ENCODE results near the gene TMEM233.
A peak's percentile ranks its signal among the peaks of the same experiment; 100 is the strongest.
"Not testable (repeated sequence)": the region's sequence is repeated elsewhere in the genome, so short reads cannot be mapped to it uniquely, and the experiment has no call there.

TMEM233 gene

DNA sequence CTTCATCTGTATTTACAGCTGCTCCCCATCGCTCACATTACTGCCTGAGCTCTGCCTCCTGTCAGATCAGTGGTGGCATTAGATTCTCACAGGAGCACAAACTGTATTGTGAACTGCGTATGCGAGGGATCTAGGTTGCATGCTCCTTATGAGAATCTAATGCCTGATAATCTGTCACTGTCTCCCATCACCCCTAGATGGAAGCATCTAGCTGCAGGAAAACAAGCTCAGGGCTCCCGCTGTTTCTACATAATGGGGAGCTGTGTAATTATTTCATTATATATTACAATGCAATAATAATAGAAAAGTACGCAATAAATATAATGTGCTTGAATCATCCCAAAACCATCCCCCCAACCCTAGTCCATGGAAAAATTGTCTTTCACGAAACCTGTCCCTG, 64.6 kb downstream of the TMEM233 start:
- DNase-seq (ENCODE audit: low spot score), result not testable (repeated sequence)

DNA sequence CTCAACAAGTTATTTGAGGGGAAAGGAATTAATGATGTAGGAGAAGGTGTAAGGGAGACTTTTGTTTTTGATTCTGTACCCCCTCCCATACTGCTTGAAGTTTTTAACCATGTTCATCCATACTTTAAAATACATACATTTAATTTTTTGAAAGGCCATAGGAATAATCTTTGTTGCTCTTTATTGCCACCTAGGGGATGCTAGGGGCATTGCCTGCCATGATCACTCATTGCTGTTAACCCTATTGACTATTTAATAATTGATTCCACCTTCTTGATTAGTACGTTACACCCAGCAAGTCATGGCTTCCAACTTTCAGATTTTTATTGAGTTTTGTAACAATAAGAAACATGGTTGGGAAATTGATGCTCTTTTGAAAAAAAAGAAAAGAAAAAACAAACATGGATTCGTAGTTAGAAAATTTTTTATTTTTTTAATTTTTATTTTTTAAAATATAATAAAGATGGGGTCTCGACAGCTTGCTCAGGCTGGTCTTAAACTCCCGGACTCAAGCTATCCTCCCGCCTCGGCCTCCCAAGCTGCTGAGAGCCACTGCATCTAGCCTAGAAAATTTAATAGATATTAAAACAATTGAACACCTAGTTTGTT, 65.8 kb downstream of the TMEM233 start:
- peak; percentile 46 for DNase-seq (ENCODE audit: low spot score)

DNA sequence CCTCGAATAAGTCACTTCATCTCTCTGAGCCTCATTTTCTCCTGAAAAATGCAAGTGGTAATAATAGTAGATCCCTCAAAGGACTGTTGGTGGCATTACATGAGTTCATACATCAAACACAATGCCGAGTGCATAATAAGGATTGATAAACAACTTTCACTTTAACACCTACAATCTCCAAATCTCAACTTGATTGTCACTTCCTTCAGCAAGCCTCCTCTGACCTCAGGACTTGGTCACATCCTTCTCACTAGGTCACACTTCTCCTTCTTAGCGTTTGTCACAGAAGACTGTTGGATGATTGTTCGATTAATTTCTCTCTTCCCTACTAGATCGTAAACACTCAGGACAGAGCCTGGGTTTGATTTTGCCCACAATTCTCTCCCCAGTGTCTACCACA, 66.5 kb downstream of the TMEM233 start:
- no peak for DNase-seq (ENCODE audit: low spot score)

GRCh38 chr12:119661882-119662281, 68.3 kb downstream of the TMEM233 start:
- no peak for DNase-seq (ENCODE audit: low spot score)

DNA sequence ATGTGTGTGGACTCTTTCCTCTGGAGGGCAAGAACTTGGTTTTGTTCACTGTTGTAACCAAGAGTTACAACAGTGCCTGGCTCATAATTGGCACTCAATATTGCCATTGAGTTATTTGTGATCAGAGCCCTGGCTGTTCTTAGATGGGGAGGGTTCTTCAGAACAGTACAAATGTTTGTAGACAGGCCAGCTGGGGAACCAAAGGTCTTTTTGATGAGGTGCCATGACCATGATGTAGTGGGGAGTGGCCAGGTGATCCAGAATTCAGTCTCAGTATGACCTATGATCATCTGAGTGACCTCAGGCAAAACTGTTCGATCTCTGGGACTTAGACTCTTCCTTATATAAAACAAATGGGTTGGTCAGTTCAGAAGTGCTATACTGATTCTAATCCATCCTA, 71.1 kb downstream of the TMEM233 start:
- DNase-seq (ENCODE audit: low spot score), result no peak

DNA sequence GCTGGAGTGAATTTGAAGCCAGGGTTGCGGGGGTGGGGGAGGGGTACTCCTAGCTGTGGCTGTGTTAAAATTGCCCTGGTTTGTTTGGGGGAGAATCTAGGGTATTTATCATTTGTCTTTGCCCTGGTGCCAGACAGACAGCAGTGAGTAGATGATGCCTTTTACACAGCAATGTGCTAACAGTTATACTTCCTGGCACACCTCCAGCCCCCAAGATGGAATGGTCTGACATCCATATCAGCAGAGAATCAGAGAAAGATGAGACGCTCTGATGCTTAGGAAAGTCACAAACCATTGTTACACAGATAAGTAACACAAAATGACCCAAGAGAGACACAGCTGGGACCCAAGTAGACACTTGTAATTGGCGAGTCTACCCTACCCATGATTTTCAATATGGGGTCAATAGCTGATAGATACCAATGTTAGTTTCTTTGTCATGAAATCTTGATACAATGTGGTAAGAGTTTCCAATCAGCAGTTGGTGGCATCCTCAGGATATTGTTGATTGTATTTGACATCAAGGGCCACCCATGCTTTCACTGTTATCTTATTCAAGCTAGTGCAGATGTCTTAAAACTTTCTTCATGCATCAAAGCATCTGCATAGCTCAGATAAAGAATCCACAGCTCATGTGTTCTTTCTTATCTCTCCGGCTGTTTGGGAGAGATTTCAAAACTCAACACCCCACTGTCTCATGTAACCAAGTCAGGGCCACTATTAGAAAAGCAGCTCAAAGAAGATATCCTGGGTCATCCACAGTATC, 71.8 kb downstream of the TMEM233 start:
- DNase-seq (ENCODE audit: low spot score), result no peak

- DNase-seq (ENCODE audit: low spot score), result no peak
Measured at GRCh38 chr12:119666226-119666795, 72.7 kb downstream of the TMEM233 start.

DNA sequence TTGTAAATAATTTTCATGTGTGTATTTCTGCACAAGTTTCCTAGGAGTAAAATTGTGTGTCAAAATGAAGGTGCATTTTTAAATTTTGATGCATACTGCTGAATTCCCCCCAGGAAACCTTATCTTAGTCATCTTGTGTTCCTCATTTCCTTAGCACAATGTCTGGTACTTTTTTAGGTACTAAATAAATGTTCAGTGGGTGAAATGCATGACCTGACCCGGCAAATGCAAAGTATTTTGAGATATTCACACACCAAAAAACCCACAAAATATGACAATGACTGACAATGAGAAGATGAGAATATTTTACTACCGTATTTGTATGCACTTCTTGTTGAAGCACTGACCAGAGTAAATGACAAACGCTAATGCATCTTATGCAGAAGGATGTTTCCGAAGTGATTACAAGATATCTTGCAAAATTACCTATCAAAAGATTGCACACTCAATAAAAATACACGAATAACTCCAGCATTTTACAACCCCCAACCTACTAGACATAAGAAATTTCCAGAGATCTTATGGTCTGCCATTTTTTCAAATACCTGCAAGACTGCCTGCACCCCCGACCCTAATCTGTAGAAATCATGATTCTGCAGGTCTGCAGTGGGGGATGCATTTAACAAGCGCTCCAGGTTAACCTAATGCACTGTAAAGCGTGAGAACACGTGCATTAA, 73.5 kb downstream of the TMEM233 start:
- DNase-seq (ENCODE audit: low spot score), result peak; percentile 26

- peak; percentile 87 for DNase-seq (ENCODE audit: low spot score)
Measured at GRCh38 chr12:119667577-119668323, 74.2 kb downstream of the TMEM233 start, which contains the start of gene PRKAB1. PRKAB1 (plus strand) TSS chr12:119668133; CDS start chr12:119668245, 112 bp downstream.

- DNase-seq (ENCODE audit: low spot score), result no peak
Measured at GRCh38 chr12:119668324-119668841, 74.8 kb downstream of the TMEM233 start.

DNA sequence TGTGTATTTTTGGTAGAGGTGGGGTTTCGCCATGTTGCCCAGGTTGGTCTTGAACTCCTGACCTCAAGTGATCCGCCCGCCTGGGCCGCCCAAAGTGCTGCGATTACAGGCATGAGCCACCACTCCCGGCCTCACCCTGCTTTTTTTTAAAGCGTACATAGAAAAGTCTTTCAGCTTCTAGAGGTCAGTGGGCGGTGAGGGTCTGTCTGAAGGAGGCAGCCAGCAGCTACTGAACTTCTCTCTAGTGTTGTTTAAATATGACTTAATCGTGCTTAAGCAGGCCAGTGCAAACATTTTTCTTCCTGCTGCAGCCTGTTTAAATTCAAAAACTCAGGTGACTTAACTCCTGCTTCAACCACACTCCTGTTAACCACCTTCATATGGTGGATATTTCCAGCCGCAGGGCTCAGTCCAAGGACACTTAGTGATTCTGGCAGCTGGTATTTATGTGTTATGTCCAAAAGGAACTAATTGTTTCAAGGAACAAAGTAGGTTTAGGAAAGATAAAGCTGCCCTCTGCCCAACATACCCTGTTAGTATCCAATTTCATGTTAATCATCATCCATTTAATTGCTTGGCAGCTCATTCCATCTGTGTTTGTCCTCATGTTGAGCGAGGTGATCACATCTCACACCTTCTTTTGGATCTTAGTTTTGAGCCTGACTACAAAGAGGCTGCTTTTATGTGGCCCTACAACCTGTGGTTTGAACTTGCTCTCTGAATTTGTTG, 76.3 kb downstream of the TMEM233 start:
- no peak for DNase-seq (ENCODE audit: low spot score)

DNA sequence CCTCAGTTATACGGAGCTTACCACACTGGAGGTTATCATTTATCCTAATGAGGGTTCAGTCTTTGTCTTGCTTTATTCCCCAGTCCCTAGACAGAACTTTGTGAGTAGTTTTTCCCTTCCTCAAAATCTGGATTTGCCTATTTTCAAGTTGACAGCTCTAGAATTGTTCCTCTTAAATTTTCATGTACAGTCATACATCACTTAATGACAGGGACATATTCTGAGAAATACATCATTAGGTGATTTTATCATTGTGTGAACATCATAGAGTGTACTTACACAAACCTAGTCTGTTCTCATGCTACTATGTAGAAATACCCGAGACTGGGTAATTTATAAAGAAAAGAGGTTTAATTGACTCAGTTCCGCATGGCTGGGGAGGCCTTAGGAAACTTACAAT, 77.5 kb downstream of the TMEM233 start:
- no peak for DNase-seq (ENCODE audit: low spot score)

DNA sequence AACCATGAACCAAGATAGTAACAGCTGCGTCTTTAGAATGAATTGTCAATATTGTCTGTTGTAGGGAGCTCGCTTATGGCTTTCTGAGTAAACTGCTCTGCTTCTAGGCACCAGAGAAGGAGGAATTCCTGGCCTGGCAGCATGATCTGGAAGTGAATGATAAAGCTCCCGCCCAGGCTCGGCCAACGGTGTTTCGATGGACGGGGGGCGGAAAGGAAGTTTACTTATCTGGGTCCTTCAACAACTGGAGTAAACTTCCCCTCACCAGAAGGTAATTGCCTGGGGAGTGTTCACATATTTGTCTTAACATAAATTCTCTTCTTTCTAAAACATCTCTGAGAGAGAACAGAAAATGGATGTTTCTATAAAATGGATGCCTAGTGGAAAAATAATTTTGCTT, 78.6 kb downstream of the TMEM233 start:
- DNase-seq (ENCODE audit: low spot score), result no peak

DNA sequence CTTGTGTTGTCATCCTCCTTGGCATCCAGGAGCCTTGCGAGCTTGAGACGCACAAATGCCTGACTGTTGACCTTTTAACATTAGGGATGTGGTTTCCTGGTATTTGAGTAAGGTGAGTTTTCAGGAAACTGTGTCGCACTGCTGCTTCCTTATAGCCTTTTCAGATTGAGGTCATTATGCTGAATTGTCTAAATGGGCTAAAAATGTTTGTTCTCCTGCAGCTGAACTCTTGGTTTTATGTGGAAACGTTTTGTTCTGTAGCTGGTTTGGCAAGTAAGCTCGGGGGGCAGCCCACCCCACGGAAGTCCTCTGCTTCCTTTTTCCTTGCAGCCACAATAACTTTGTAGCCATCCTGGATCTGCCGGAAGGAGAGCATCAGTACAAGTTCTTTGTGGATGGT, 80.1 kb downstream of the TMEM233 start:
- DNase-seq (ENCODE audit: low spot score), result no peak

GRCh38 chr12:119674560-119674959, 81.0 kb downstream of the TMEM233 start:
- no peak for DNase-seq (ENCODE audit: low spot score)

GRCh38 chr12:119676022-119676421, 82.4 kb downstream of the TMEM233 start:
- DNase-seq (ENCODE audit: low spot score), result no peak

GRCh38 chr12:119676573-119676972, 83.0 kb downstream of the TMEM233 start:
- DNase-seq (ENCODE audit: low spot score), result no peak

- no peak for DNase-seq (ENCODE audit: low spot score)
Measured at GRCh38 chr12:119678459-119678858, 84.9 kb downstream of the TMEM233 start.

DNA sequence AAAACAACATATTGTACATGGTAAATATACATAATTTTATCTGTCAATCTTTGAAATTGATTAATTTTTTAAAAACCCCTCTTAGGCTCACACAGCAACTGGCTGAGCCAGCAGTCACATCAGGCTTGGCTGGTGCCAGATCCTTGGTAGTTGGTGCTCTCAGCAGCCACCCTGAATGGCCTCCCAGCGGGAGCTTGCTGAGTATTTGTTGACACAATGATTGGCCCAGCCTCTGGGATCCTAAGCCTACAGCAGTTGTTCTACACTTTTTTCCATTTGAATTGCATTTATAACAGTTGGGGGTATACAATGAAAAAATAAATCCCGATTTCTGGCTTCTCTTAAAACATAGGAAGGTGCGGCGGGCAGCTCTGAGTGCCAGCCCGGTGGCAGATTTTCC, 85.5 kb downstream of the TMEM233 start:
- no peak for DNase-seq (ENCODE audit: low spot score)

DNA sequence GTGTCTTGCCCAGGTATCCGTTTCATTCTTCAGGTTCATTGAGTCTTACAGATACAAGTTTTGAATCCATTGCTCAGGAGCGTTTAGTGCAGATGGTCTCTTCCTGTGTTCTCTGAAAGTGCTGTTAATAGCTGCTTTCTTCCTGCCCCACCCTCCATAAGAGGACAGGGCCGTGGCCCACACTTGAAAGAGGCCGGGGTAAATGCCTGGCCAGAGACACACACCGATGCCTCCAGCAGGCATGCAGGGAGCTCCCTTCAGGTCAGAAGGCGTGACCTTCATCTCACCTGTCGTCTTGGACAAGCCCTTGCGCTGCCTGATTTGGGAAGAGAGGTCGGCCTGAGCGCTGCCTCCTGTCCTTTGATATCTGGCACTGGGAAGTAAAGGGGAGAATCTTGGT, 85.9 kb downstream of the TMEM233 start:
- no peak for DNase-seq (ENCODE audit: low spot score)

DNA sequence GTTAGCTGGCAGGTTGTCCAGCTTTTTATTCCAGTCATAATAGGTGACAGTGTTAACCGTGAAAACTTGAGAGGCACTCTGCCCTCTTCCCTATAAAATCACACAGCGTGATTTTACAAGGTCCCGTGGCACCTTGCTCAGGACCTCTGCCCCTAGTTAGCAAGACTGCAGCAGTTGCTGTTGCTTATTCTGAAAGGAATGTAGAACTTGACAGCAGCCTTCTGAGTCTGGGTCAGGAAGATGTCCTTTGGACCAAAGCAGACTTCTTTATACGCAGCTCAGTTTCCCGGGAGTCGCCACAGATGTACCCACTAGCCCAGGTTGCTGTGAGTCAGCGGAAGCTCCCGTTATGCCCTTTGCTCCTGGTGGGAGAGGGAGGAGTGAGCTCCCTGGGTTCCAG, 87.5 kb downstream of the TMEM233 start:
- DNase-seq (ENCODE audit: low spot score), result no peak
